Erythroblast (primary cell): Measurements from ENCODE around the gene ATG10.

Source experiments
- GATA1 ChIP-seq: IDR thresholded peaks from 2 replicates; pipeline ENCODE4 v1.6.1; 2011; ENCODE audit warnings: low read depth, mild to moderate bottlenecking, control low read depth, low read length, moderate library complexity
- POLR2A ChIP-seq: IDR thresholded peaks from 2 replicates; pipeline ENCODE4 v1.6.1; 2011; ENCODE audit warnings: mild to moderate bottlenecking, low read length

DNA sequence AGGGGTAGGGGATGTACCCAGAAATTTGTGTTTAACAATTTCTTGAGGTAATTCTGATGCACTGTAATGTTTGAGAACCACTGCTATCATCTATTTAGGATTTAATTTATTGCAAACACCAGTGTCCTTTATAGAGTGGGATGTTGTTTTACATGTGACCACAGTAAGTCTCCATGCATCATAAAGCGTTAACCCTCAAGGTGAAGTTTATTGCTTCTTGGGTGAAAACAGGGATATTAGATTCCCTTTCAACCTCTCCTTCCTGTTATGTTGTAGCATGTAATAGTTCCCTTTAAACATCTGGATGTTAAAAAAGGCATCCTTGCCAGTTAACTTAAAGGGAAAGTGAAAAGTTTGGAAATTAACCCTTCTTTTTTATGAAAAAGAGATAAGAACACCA, 35.8 kb upstream of the ATG10 start:
- TF ChIP-seq GATA1, result no peak
- TF ChIP-seq POLR2A, result no peak
